HepG2 (cell line): ENCODE data around the gene LRRC8E.

ENCODE experiments used
- BRCA1 ChIP-seq: sonication (generic); formaldehyde crosslinking; IDR thresholded peaks from 2 replicates; pipeline ENCODE4 v1.4.0; 2020; ENCODE audit warnings: missing genetic modification reagents
- CHD2 ChIP-seq: IDR thresholded peaks from 2 replicates; pipeline ENCODE4 v1.6.1; 2011; ENCODE audit warnings: low read depth, low read length, improper control_type of control experiment
- KAT2B ChIP-seq: fragments of 150-350 bp; IDR thresholded peaks from 2 replicates; pipeline ENCODE4 v1.6.1; 2014; ENCODE audit warnings: low read depth, low read length, borderline replicate concordance
- KDM1A ChIP-seq: IDR thresholded peaks from 2 replicates; pipeline ENCODE4 v1.6.1; 2016; ENCODE audit warnings: missing compliant biosample characterization
- NR2C2 ChIP-seq: sonication (generic); formaldehyde crosslinking; IDR thresholded peaks from 2 replicates; pipeline ENCODE4 v1.4.0; 2020; ENCODE audit warnings: missing genetic modification reagents, mild to moderate bottlenecking, moderate library complexity, borderline replicate concordance
- RFX3 ChIP-seq: IDR thresholded peaks from 2 replicates; pipeline ENCODE4 v1.6.1; 2016; ENCODE audit warnings: missing biosample characterization, missing genetic modification reagents

GRCh38 chr19:7909471-7910067 lies 21.3 kb downstream of the LRRC8E start:
- TF ChIP-seq BRCA1 (CRISPR knock-in tag), result no peak
- no peak for TF ChIP-seq KDM1A
- TF ChIP-seq CHD2, result no peak
- no peak for TF ChIP-seq NR2C2 (CRISPR knock-in tag)
- no peak for TF ChIP-seq KAT2B
- TF ChIP-seq RFX3, result no peak
